ENCODE results near the gene TBC1D16.

GRCh38 chr17:79996291-79996690 is 39.4 kb downstream of the TBC1D16 start:
- TF ChIP-seq CTCF (IDR thresholded peaks at IDR 0.05; ENCODE audit: borderline replicate concordance, extremely low read depth, low read length, poor library complexity, severe bottlenecking) (no peak), EZH2 (IDR thresholded peaks at IDR 0.05; ENCODE audit: borderline replicate concordance, low read depth, low read length, severe bottlenecking) (no peak)
